Upper lobe of right lung (tissue), 1 donor: ENCODE measurements around the gene EIF3I. TPM values are rescaled to one million over a fixed set of nuclear protein-coding genes. Genes with fewer than 3 reads are reported as not detected.

Experiments
- ATAC-seq: fragments of 200-7000 bp; cut with Tn5 transposase; one replicate; pipeline ENCODE4 v1.9.1; 2020; ENCODE audit warnings: mild to moderate bottlenecking, moderate library complexity
- DNase-seq: peaks from one replicate; pipeline ENCODE4 v3.0.0-alpha.2; 2020
- H3K27ac ChIP-seq: fragments of 200-600 bp; one replicate; pipeline ENCODE4 v1.8.0; 2022
- H3K27me3 ChIP-seq: fragments of 200-600 bp; one replicate; pipeline ENCODE4 v1.8.0; 2022; ENCODE audit warnings: mild to moderate bottlenecking
- H3K36me3 ChIP-seq: fragments of 200-600 bp; one replicate; pipeline ENCODE4 v1.8.0; 2022
- H3K4me1 ChIP-seq: fragments of 200-600 bp; one replicate; pipeline ENCODE4 v1.8.0; 2022
- H3K4me3 ChIP-seq: fragments of 200-600 bp; one replicate; pipeline ENCODE4 v1.8.0; 2022; ENCODE audit warnings: mild to moderate bottlenecking
- H3K9me3 ChIP-seq: fragments of 200-600 bp; one replicate; pipeline ENCODE4 v1.8.0; 2022
- CTCF ChIP-seq: fragments of 200-600 bp; IDR thresholded peaks from one replicate; pipeline ENCODE4 v1.8.0; 2022; ENCODE audit warnings: antibody characterized with exemption
- intact Hi-C: fragments of 100-400 bp; cut with DNase I; formaldehyde crosslinking; loops from one replicate; pipeline ENCODE4 v1.11.0; 2022
- total RNA-seq: library from RNA; stranded (reverse); fragmentation: NEBNext Ultra II Directional; extraction: Animal tissue kit (Norgen Biotek cat#: 25700); gene quantifications from one replicate; pipeline ENCODE4 v1.2.1, GENCODE V29; 2021
- donor health status: DM: no; HTN: yes; CAD: no; lungs with severe emphysema.

The EIF3I gene
- total RNA-seq, 1 donor from 2014 or later, result 116 TPM

GRCh38 chr1:32228771-32229170 is 6.6 kb downstream of the EIF3I start:
- ATAC-seq (no peak), DNase-seq (no peak)
- intact Hi-C loops, result no loop called here
- no peak for TF ChIP-seq CTCF
- no peak overlapping the region for H3K4me3 ChIP-seq
- H3K27ac ChIP-seq, result no peak overlapping the region
- peaks cover 91% of the 10 kb centered on the region for H3K36me3 ChIP-seq
- H3K27me3 ChIP-seq, result no peaks in the 10 kb centered on the region
- H3K4me1 ChIP-seq, result peaks cover 5% of the 10 kb centered on the region
- no peaks in the 10 kb centered on the region for H3K9me3 ChIP-seq

- Histone ChIP-seq H3K36me3 (peaks cover 60% of the 10 kb centered on the region), H3K4me1 (no peaks in the 10 kb centered on the region), H3K4me3 (no peak overlapping the region), H3K27me3 (no peaks in the 10 kb centered on the region), H3K27ac (no peak overlapping the region), H3K9me3 (no peaks in the 10 kb centered on the region)
- TF ChIP-seq CTCF, result no peak
- no peak for DNase-seq
- intact Hi-C loops, result no loop called here
- no peak for ATAC-seq
These were observed 9.7 kb downstream of the EIF3I start for GRCh38 chr1:32231843-32232432.

GRCh38 chr1:32232558-32233304 is 10.5 kb downstream of the EIF3I start:
- no peak for ATAC-seq
- H3K27me3 ChIP-seq, result no peaks in the 10 kb centered on the region
- no peaks in the 10 kb centered on the region for H3K9me3 ChIP-seq
- intact Hi-C loops, result no loop called here
- no peak overlapping the region for H3K4me3 ChIP-seq
- H3K36me3 ChIP-seq, result peaks cover 52% of the 10 kb centered on the region
- no peak for TF ChIP-seq CTCF
- H3K4me1 ChIP-seq, result no peaks in the 10 kb centered on the region
- DNase-seq, result no peak
- H3K27ac ChIP-seq, result no peak overlapping the region

GRCh38 chr1:32234792-32235191 is 12.6 kb downstream of the EIF3I start:
- H3K36me3 ChIP-seq, result peaks cover 31% of the 10 kb centered on the region
- H3K4me1 ChIP-seq, result no peaks in the 10 kb centered on the region
- TF ChIP-seq CTCF, result no peak
- no peak for ATAC-seq
- no peaks in the 10 kb centered on the region for H3K9me3 ChIP-seq
- no peak for DNase-seq
- no peak overlapping the region for H3K4me3 ChIP-seq
- intact Hi-C loops, result no loop called here
- H3K27me3 ChIP-seq, result no peaks in the 10 kb centered on the region
- no peak overlapping the region for H3K27ac ChIP-seq

GRCh38 chr1:32239337-32239736 is 17.1 kb downstream of the EIF3I start:
- Histone ChIP-seq H3K27ac (no peak overlapping the region), H3K27me3 (no peaks in the 10 kb centered on the region), H3K36me3 (no peaks in the 10 kb centered on the region), H3K4me1 (peaks cover 17% of the 10 kb centered on the region), H3K4me3 (no peak overlapping the region), H3K9me3 (no peaks in the 10 kb centered on the region)
- intact Hi-C loops, result no loop called here
- DNase-seq (no peak), ATAC-seq (no peak)
- TF ChIP-seq CTCF, result no peak
